Measurements from ENCODE around the gene KIF12. TPM values are rescaled to one million over a fixed set of nuclear protein-coding genes. Genes with fewer than 3 reads are reported as not detected.

Gene KIF12
- total RNA-seq, 1 donor from 2014 or later: not detected

- no peak for DNase-seq (ENCODE audit: low spot score in 2 of 2)
- Histone ChIP-seq H3K4me3 (no peak overlapping the region), H3K27ac (no peak overlapping the region), H3K9me3 (no peaks in the 10 kb centered on the region), H3K36me3 (no peaks in the 10 kb centered on the region), H3K4me1 (peaks cover 0 to under 1% of the 10 kb centered on the region in 2 donors), H3K27me3 (no peaks in the 10 kb centered on the region)
- intact Hi-C loops (cut with DNase I): no loop called here
- TF ChIP-seq, protein P1, sequence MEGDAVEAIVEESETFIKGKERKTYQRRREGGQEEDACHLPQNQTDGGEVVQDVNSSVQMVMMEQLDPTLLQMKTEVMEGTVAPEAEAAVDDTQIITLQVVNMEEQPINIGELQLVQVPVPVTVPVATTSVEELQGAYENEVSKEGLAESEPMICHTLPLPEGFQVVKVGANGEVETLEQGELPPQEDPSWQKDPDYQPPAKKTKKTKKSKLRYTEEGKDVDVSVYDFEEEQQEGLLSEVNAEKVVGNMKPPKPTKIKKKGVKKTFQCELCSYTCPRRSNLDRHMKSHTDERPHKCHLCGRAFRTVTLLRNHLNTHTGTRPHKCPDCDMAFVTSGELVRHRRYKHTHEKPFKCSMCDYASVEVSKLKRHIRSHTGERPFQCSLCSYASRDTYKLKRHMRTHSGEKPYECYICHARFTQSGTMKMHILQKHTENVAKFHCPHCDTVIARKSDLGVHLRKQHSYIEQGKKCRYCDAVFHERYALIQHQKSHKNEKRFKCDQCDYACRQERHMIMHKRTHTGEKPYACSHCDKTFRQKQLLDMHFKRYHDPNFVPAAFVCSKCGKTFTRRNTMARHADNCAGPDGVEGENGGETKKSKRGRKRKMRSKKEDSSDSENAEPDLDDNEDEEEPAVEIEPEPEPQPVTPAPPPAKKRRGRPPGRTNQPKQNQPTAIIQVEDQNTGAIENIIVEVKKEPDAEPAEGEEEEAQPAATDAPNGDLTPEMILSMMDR (IDR thresholded peaks at IDR 0.05): no peak
Measured at GRCh38 chr9:114121227-114122135, 22.4 kb upstream of the KIF12 start.

GRCh38 chr9:114120192-114121014 lies 21.3 kb upstream of the KIF12 start:
- H3K4me1 ChIP-seq: peaks cover 0 to 7% of the 10 kb centered on the region in 2 donors
- no peak for DNase-seq (ENCODE audit: low spot score in 2 of 2)
- no peak overlapping the region for H3K27ac ChIP-seq
- intact Hi-C loops (cut with DNase I): no loop called here
- no peaks in the 10 kb centered on the region for H3K36me3 ChIP-seq
- no peak overlapping the region for H3K4me3 ChIP-seq
- TF ChIP-seq, protein P1 (IDR thresholded peaks at IDR 0.05): no peak
- H3K27me3 ChIP-seq: no peaks in the 10 kb centered on the region
- no peaks in the 10 kb centered on the region for H3K9me3 ChIP-seq

DNA sequence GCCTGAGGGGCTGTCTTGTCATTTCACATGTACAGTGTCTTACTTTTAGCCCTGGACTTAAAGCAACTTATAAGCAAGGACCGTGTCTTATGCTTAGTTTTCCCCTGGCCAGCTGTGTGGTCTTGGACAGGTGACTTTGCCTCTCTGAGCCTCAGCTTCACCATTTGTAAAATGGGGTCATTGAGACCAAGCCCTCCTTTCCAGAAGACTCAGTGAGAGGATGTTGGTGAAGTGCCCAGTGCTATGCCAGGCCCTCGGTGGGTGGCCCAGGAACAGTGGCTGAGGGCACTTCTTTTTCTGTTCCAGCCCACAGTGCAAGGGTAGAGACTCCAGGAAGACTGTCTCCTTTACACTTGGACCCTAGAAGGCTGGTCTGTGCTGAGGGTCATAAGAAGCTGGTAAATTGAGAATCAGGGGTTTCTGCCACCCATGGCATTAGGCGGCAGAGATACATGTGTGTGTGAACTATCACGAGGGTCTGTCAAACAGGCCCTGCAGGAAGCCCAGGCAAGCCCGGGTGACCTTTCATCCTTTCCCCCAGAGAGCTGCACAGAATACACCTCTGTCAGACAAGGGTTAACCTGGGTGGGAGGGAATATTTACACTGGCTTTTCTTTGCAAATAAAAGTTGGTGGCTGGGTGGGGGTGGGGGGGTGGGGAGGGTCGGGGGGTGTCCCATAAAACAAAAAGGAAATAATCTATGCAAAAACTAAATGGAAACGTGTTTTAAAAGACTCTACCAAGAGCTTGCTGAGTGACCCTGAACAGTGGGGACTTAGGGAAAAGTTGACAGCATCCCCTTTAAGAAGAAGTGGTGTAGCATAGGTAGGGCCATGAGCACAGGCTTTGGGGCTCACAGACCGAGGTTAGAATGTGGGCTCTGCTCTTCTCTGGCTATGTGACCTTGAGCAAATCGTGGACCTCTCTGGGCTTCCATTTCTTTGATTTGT lies 20.4 kb upstream of the KIF12 start:
- intact Hi-C loops (cut with DNase I): no loop called here
- no peak overlapping the region for H3K4me3 ChIP-seq
- H3K27me3 ChIP-seq: no peaks in the 10 kb centered on the region
- no peak for DNase-seq (ENCODE audit: low spot score in 2 of 2)
- no peak overlapping the region for H3K27ac ChIP-seq
- H3K4me1 ChIP-seq: peaks cover 0 to 7% of the 10 kb centered on the region in 2 donors
- TF ChIP-seq, protein P1 (IDR thresholded peaks at IDR 0.05): no peak
- no peaks in the 10 kb centered on the region for H3K9me3 ChIP-seq
- H3K36me3 ChIP-seq: no peaks in the 10 kb centered on the region

GRCh38 chr9:114117996-114118830 lies 19.1 kb upstream of the KIF12 start:
- TF ChIP-seq, protein P1 (IDR thresholded peaks at IDR 0.05): no peak
- H3K4me3 ChIP-seq: no peak overlapping the region
- H3K27me3 ChIP-seq: no peaks in the 10 kb centered on the region
- no peaks in the 10 kb centered on the region for H3K9me3 ChIP-seq
- peaks cover 0 to 15% of the 10 kb centered on the region in 2 donors for H3K4me1 ChIP-seq
- intact Hi-C loops (cut with DNase I): no loop called here
- no peaks in the 10 kb centered on the region for H3K36me3 ChIP-seq
- DNase-seq (ENCODE audit: low spot score in 2 of 2): no peak
- no peak overlapping the region for H3K27ac ChIP-seq

Measured in ascending aorta (tissue), 2 donors.